Measurements from ENCODE around the gene CST9L.

CST9L gene

DNA sequence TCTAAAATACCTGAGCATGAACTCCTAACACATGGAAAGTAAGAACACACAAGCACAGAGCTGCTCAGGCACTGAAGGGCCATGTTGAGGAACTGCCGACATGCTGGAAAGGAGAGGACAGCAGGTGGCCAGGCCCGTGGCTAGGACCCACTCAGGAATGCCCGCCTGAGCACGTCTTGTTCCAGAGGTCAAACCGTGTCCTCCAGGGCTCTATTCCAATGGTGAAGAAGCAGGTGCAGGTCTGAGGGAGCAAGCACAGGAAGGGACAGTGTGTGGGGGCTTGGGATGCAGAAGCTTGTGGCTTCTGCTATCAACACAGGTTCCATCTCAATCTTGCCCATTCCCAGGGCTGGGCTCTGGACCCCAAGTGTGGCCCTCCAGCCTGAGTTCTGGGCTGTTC, 20.7 kb downstream of the CST9L start:
- no peak for DNase-seq (ENCODE audit: low read depth)
- H3K4me3 ChIP-seq (ENCODE audit: low read depth, low read length), result no peak overlapping the region
- TF ChIP-seq, protein P1, sequence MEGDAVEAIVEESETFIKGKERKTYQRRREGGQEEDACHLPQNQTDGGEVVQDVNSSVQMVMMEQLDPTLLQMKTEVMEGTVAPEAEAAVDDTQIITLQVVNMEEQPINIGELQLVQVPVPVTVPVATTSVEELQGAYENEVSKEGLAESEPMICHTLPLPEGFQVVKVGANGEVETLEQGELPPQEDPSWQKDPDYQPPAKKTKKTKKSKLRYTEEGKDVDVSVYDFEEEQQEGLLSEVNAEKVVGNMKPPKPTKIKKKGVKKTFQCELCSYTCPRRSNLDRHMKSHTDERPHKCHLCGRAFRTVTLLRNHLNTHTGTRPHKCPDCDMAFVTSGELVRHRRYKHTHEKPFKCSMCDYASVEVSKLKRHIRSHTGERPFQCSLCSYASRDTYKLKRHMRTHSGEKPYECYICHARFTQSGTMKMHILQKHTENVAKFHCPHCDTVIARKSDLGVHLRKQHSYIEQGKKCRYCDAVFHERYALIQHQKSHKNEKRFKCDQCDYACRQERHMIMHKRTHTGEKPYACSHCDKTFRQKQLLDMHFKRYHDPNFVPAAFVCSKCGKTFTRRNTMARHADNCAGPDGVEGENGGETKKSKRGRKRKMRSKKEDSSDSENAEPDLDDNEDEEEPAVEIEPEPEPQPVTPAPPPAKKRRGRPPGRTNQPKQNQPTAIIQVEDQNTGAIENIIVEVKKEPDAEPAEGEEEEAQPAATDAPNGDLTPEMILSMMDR (IDR thresholded peaks at IDR 0.05; ENCODE audit: low read depth, low read length), result no peak
- TF ChIP-seq MYC (IDR thresholded peaks at IDR 0.05; ENCODE audit: low read depth, low read length) (no peak), MAX (IDR thresholded peaks at IDR 0.05; ENCODE audit: low read depth, low read length) (no peak)

- DNase-seq (ENCODE audit: low read depth), result no peak
- no peak overlapping the region for H3K4me3 ChIP-seq (ENCODE audit: low read depth, low read length)
- no peak for TF ChIP-seq MAX (IDR thresholded peaks at IDR 0.05; ENCODE audit: low read depth, low read length)
- TF ChIP-seq MYC (IDR thresholded peaks at IDR 0.05; ENCODE audit: low read depth, low read length), result no peak
- no peak for TF ChIP-seq POLR2A (IDR thresholded peaks at IDR 0.05; ENCODE audit: extremely low read depth, insufficient read length)
- TF ChIP-seq, protein P1 (IDR thresholded peaks at IDR 0.05; ENCODE audit: low read depth, low read length), result no peak
Measured at GRCh38 chr20:23546435-23547144, 21.7 kb downstream of the CST9L start.

DNA sequence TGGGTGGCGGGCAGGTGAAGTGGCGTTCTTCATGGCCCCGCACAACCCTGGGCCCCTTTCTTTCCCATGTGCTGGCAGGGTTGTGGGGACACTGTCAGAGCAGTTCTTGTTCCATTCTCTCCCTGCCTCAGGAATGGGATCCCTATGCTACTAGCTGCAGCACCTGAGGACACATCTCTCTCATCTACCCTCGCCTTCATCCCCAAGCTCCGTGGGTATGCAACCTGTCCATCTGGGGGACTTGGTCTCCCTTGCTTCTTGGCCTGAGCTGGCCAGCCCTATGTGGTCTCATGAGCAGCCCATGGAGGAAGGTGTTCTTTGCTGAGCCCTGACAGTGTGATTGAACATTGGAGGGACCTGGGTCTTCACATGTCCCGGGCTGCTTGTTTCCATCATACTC, 24.2 kb downstream of the CST9L start:
- TF ChIP-seq, protein P1 (IDR thresholded peaks at IDR 0.05; ENCODE audit: low read depth, low read length), result no peak
- TF ChIP-seq MAX (IDR thresholded peaks at IDR 0.05; ENCODE audit: low read depth, low read length) (no peak), MYC (IDR thresholded peaks at IDR 0.05; ENCODE audit: low read depth, low read length) (no peak), POLR2A (IDR thresholded peaks at IDR 0.05; ENCODE audit: extremely low read depth, insufficient read length) (no peak)
- DNase-seq (ENCODE audit: low read depth), result no peak
- H3K4me3 ChIP-seq (ENCODE audit: low read depth, low read length), result no peak overlapping the region

- TF ChIP-seq POLR2A (IDR thresholded peaks at IDR 0.05; ENCODE audit: extremely low read depth, insufficient read length), result no peak
- no peak for TF ChIP-seq MYC (IDR thresholded peaks at IDR 0.05; ENCODE audit: low read depth, low read length)
- TF ChIP-seq, protein P1 (IDR thresholded peaks at IDR 0.05; ENCODE audit: low read depth, low read length), result no peak
- TF ChIP-seq MAX (IDR thresholded peaks at IDR 0.05; ENCODE audit: low read depth, low read length), result no peak
- no peak for DNase-seq (ENCODE audit: low read depth)
- no peak overlapping the region for H3K4me3 ChIP-seq (ENCODE audit: low read depth, low read length)
Measured at GRCh38 chr20:23542801-23543200, 25.5 kb downstream of the CST9L start.

DNA sequence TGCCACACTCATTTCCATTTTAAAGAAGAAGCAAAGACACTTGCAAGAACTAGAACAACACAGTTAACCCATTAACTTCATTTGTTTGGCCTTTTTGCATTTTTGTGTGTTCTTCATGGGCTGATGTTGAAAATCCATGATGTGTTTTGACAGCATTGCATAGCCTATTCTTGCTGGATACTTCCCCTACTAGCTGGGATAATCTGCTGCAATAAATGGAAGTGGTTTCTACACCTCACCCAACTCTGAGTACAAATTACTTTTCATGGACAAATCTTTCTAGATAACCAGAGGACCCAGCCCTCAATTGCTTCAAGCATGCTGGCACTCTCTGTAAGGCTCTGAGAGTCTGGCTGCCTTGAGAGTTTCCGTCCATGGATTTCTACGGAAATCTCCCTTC, 26.5 kb downstream of the CST9L start:
- TF ChIP-seq POLR2A (IDR thresholded peaks at IDR 0.05; ENCODE audit: extremely low read depth, insufficient read length) (no peak), MAX (IDR thresholded peaks at IDR 0.05; ENCODE audit: low read depth, low read length) (no peak)
- no peak overlapping the region for H3K4me3 ChIP-seq (ENCODE audit: low read depth, low read length)
- DNase-seq (ENCODE audit: low read depth), result no peak

GRCh38 chr20:23541330-23541729, 27.0 kb downstream of the CST9L start:
- DNase-seq (ENCODE audit: low read depth), result peak; percentile 20
- TF ChIP-seq POLR2A (IDR thresholded peaks at IDR 0.05; ENCODE audit: extremely low read depth, insufficient read length) (no peak), MYC (IDR thresholded peaks at IDR 0.05; ENCODE audit: low read depth, low read length) (no peak), MAX (IDR thresholded peaks at IDR 0.05; ENCODE audit: low read depth, low read length) (no peak)
- TF ChIP-seq, protein P1 (IDR thresholded peaks at IDR 0.05; ENCODE audit: low read depth, low read length), result no peak

More at GRCh38 chr20:23541330-23541729, 27.0 kb downstream of the CST9L start:
- H3K4me3 ChIP-seq (ENCODE audit: low read depth, low read length), result no peak overlapping the region
